WTC11 (cell line): ENCODE measurements around the gene SOCS3.

Experiments
- ATF1 ChIP-seq: sonication (generic); formaldehyde crosslinking; IDR thresholded peaks from 2 replicates; pipeline ENCODE4 v1.8.1; 2023; ENCODE audit warnings: mild to moderate bottlenecking, moderate library complexity, missing genetic modification reagents
- FOXJ3 ChIP-seq: sonication (generic); formaldehyde crosslinking; IDR thresholded peaks from 2 replicates; pipeline ENCODE4 v1.9.0; 2021; ENCODE audit warnings: missing genetic modification reagents, mild to moderate bottlenecking, borderline replicate concordance
- GABPB1 ChIP-seq: sonication (generic); formaldehyde crosslinking; IDR thresholded peaks from 2 replicates; pipeline ENCODE4 v1.8.1; 2023; ENCODE audit warnings: mild to moderate bottlenecking, missing genetic modification reagents
- MYBL2 ChIP-seq: sonication (generic); formaldehyde crosslinking; IDR thresholded peaks from 2 replicates; pipeline ENCODE4 v1.8.1; 2023; ENCODE audit warnings: mild to moderate bottlenecking, moderate library complexity, missing genetic modification reagents
- ZNF232 ChIP-seq: sonication (generic); formaldehyde crosslinking; IDR thresholded peaks from 2 replicates; pipeline ENCODE4 v1.8.0; 2022; ENCODE audit warnings: mild to moderate bottlenecking, missing genetic modification reagents
- ZNF263 ChIP-seq: sonication (generic); formaldehyde crosslinking; IDR thresholded peaks from 2 replicates; pipeline ENCODE4 v1.8.1; 2022; ENCODE audit warnings: low read depth, mild to moderate bottlenecking, moderate library complexity, missing genetic modification reagents
- ZNF416 ChIP-seq: fragments of 250-450 bp; sonication (Bioruptor Pico); IDR thresholded peaks from 2 replicates; pipeline ENCODE4 v1.9.0; 2021; ENCODE audit warnings: mild to moderate bottlenecking, inconsistent platforms
- TF ChIP-seq, protein P1 (sequence below): fragments of 200-600 bp; IDR thresholded peaks from 2 replicates; pipeline ENCODE4 v1.8.0; 2022; ENCODE audit warnings: antibody characterized with exemption
- TF ChIP-seq, protein P2 (sequence below): sonication (generic); formaldehyde crosslinking; IDR thresholded peaks from 2 replicates; pipeline ENCODE4 v1.8.1; 2022; ENCODE audit warnings: low read depth, mild to moderate bottlenecking, moderate library complexity, missing genetic modification reagents, borderline replicate concordance
- TF ChIP-seq, protein P3 (sequence below): sonication (generic); formaldehyde crosslinking; IDR thresholded peaks from 2 replicates; pipeline ENCODE4 v1.8.1; 2023; ENCODE audit warnings: mild to moderate bottlenecking, missing genetic modification reagents, borderline replicate concordance
- TF ChIP-seq, protein P4 (sequence below): fragments of 250-450 bp; sonication (Bioruptor Pico); IDR thresholded peaks from 2 replicates; pipeline ENCODE4 v2.1.2; 2022; ENCODE audit warnings: mild to moderate bottlenecking, moderate library complexity
- TF ChIP-seq, protein P5 (sequence below): sonication (generic); formaldehyde crosslinking; IDR thresholded peaks from 2 replicates; pipeline ENCODE4 v1.8.1; 2023; ENCODE audit warnings: mild to moderate bottlenecking, missing genetic modification reagents
- TF ChIP-seq, protein P6 (sequence below): sonication (generic); formaldehyde crosslinking; conservative IDR thresholded peaks from 2 replicates; pipeline ENCODE4 v1.8.1; 2022; ENCODE audit warnings: mild to moderate bottlenecking, missing genetic modification reagents

DNA sequence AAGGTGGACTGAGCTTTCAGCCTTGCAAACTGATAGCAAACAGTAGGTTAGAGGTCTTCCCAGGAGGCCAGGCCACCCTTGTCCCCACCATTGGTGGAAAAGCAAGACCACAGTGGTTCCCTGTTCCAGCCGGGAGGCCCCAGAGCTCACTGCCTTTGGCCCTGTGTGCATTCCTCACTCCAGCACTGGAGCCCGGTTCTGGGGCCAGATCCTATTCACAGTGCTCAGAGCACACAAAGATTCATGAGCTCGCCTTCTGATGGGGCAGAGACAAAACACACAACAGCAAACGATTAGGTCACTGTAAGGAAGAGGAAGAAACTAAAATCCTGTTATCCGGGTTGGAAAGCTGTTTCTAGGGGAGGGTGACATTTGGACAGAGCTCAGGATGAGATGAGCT, 13.0 kb upstream of the SOCS3 start:
- TF ChIP-seq, protein P1, sequence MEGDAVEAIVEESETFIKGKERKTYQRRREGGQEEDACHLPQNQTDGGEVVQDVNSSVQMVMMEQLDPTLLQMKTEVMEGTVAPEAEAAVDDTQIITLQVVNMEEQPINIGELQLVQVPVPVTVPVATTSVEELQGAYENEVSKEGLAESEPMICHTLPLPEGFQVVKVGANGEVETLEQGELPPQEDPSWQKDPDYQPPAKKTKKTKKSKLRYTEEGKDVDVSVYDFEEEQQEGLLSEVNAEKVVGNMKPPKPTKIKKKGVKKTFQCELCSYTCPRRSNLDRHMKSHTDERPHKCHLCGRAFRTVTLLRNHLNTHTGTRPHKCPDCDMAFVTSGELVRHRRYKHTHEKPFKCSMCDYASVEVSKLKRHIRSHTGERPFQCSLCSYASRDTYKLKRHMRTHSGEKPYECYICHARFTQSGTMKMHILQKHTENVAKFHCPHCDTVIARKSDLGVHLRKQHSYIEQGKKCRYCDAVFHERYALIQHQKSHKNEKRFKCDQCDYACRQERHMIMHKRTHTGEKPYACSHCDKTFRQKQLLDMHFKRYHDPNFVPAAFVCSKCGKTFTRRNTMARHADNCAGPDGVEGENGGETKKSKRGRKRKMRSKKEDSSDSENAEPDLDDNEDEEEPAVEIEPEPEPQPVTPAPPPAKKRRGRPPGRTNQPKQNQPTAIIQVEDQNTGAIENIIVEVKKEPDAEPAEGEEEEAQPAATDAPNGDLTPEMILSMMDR, result no peak
- TF ChIP-seq, protein P2, sequence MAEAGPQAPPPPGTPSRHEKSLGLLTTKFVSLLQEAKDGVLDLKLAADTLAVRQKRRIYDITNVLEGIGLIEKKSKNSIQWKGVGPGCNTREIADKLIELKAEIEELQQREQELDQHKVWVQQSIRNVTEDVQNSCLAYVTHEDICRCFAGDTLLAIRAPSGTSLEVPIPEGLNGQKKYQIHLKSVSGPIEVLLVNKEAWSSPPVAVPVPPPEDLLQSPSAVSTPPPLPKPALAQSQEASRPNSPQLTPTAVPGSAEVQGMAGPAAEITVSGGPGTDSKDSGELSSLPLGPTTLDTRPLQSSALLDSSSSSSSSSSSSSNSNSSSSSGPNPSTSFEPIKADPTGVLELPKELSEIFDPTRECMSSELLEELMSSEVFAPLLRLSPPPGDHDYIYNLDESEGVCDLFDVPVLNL (CRISPR knock-in tag), result no peak
- TF ChIP-seq ZNF263 (CRISPR knock-in tag), result no peak
- no peak for TF ChIP-seq MYBL2 (CRISPR knock-in tag)
- no peak for TF ChIP-seq FOXJ3 (CRISPR knock-in tag)
- TF ChIP-seq, protein P3, sequence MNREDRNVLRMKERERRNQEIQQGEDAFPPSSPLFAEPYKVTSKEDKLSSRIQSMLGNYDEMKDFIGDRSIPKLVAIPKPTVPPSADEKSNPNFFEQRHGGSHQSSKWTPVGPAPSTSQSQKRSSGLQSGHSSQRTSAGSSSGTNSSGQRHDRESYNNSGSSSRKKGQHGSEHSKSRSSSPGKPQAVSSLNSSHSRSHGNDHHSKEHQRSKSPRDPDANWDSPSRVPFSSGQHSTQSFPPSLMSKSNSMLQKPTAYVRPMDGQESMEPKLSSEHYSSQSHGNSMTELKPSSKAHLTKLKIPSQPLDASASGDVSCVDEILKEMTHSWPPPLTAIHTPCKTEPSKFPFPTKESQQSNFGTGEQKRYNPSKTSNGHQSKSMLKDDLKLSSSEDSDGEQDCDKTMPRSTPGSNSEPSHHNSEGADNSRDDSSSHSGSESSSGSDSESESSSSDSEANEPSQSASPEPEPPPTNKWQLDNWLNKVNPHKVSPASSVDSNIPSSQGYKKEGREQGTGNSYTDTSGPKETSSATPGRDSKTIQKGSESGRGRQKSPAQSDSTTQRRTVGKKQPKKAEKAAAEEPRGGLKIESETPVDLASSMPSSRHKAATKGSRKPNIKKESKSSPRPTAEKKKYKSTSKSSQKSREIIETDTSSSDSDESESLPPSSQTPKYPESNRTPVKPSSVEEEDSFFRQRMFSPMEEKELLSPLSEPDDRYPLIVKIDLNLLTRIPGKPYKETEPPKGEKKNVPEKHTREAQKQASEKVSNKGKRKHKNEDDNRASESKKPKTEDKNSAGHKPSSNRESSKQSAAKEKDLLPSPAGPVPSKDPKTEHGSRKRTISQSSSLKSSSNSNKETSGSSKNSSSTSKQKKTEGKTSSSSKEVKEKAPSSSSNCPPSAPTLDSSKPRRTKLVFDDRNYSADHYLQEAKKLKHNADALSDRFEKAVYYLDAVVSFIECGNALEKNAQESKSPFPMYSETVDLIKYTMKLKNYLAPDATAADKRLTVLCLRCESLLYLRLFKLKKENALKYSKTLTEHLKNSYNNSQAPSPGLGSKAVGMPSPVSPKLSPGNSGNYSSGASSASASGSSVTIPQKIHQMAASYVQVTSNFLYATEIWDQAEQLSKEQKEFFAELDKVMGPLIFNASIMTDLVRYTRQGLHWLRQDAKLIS (CRISPR knock-in tag), result no peak
- no peak for TF ChIP-seq ZNF416 (CRISPR knock-in tag)
- no peak for TF ChIP-seq GABPB1
- TF ChIP-seq, protein P4, sequence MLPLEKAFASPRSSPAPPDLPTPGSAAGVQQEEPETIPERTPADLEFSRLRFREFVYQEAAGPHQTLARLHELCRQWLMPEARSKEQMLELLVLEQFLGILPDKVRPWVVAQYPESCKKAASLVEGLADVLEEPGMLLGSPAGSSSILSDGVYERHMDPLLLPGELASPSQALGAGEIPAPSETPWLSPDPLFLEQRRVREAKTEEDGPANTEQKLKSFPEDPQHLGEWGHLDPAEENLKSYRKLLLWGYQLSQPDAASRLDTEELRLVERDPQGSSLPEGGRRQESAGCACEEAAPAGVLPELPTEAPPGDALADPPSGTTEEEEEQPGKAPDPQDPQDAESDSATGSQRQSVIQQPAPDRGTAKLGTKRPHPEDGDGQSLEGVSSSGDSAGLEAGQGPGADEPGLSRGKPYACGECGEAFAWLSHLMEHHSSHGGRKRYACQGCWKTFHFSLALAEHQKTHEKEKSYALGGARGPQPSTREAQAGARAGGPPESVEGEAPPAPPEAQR (CRISPR knock-in tag), result no peak
- TF ChIP-seq ATF1 (CRISPR knock-in tag), result no peak
- TF ChIP-seq ZNF232 (CRISPR knock-in tag), result no peak
- TF ChIP-seq, protein P5, sequence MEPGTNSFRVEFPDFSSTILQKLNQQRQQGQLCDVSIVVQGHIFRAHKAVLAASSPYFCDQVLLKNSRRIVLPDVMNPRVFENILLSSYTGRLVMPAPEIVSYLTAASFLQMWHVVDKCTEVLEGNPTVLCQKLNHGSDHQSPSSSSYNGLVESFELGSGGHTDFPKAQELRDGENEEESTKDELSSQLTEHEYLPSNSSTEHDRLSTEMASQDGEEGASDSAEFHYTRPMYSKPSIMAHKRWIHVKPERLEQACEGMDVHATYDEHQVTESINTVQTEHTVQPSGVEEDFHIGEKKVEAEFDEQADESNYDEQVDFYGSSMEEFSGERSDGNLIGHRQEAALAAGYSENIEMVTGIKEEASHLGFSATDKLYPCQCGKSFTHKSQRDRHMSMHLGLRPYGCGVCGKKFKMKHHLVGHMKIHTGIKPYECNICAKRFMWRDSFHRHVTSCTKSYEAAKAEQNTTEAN, result no peak
- TF ChIP-seq, protein P6, sequence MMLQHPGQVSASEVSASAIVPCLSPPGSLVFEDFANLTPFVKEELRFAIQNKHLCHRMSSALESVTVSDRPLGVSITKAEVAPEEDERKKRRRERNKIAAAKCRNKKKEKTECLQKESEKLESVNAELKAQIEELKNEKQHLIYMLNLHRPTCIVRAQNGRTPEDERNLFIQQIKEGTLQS (CRISPR knock-in tag), result no peak
